ENCODE results near the gene ST14. TPM values are rescaled to one million over a fixed set of nuclear protein-coding genes. Genes with fewer than 3 reads are reported as not detected.

ST14 gene
- total and polyA plus RNA-seq, 5 donors from 2014 or later = 0.05 to 0.06 TPM; not detected in 3

- H3K4me3 ChIP-seq (ENCODE audit: low read depth, low read length) = no peak overlapping the region
- H3K9me3 Mint-ChIP-seq = no peaks in the 10 kb centered on the region
- H3K27ac ChIP-seq (ENCODE audit: insufficient read depth, low read length, poor library complexity, severe bottlenecking) = no peak overlapping the region
- ATAC-seq (ENCODE audit: low read depth in 2 of 2) (no peak), DNase-seq (no peak)
- no peak overlapping the region for H3K27ac Mint-ChIP-seq
- H3K4me1 Mint-ChIP-seq = no peaks in the 10 kb centered on the region
- no peaks in the 10 kb centered on the region for H3K36me3 ChIP-seq (ENCODE audit: control insufficient read depth, insufficient read depth, low read length)
- H3K27me3 Mint-ChIP-seq = no peaks in the 10 kb centered on the region
- H3K9me3 ChIP-seq (ENCODE audit: control insufficient read depth in 2 of 2, low read length in 2 of 2) = no peaks in the 10 kb centered on the region
- H3K36me3 Mint-ChIP-seq = no peaks in the 10 kb centered on the region
- peaks cover 4% of the 10 kb centered on the region for H3K4me1 ChIP-seq (ENCODE audit: control insufficient read depth, insufficient read depth, low read length, poor library complexity, severe bottlenecking)
- H3K4me3 Mint-ChIP-seq = no peak overlapping the region
- no peaks in the 10 kb centered on the region for H3K27me3 ChIP-seq (ENCODE audit: control insufficient read depth, insufficient read depth, low read length)
Observed at GRCh38 chr11:130209954-130210854, 50.6 kb downstream of the ST14 start.

GRCh38 chr11:130211144-130211543, 51.6 kb downstream of the ST14 start:
- no peak for DNase-seq
- no peak overlapping the region for H3K27ac Mint-ChIP-seq

GRCh38 chr11:130211781-130212401, 52.3 kb downstream of the ST14 start:
- H3K27ac Mint-ChIP-seq = no peak overlapping the region
- no peak overlapping the region for H3K27ac ChIP-seq (ENCODE audit: insufficient read depth, low read length, poor library complexity, severe bottlenecking)
- no peak overlapping the region for H3K4me3 Mint-ChIP-seq
- no peaks in the 10 kb centered on the region for H3K27me3 ChIP-seq (ENCODE audit: control insufficient read depth, insufficient read depth, low read length)
- no peak for DNase-seq
- no peaks in the 10 kb centered on the region for H3K27me3 Mint-ChIP-seq
- H3K9me3 Mint-ChIP-seq = no peaks in the 10 kb centered on the region
- peaks cover 4% of the 10 kb centered on the region for H3K4me1 ChIP-seq (ENCODE audit: control insufficient read depth, insufficient read depth, low read length, poor library complexity, severe bottlenecking)
- no peaks in the 10 kb centered on the region for H3K36me3 Mint-ChIP-seq
- no peaks in the 10 kb centered on the region for H3K4me1 Mint-ChIP-seq
- no peaks in the 10 kb centered on the region for H3K36me3 ChIP-seq (ENCODE audit: control insufficient read depth, insufficient read depth, low read length)
- H3K4me3 ChIP-seq (ENCODE audit: low read depth, low read length) = no peak overlapping the region
- ATAC-seq (ENCODE audit: low read depth in 2 of 2) = no peak
- no peaks in the 10 kb centered on the region for H3K9me3 ChIP-seq (ENCODE audit: control insufficient read depth in 2 of 2, low read length in 2 of 2)

More at GRCh38 chr11:130211144-130211543, 51.6 kb downstream of the ST14 start:
- no peak overlapping the region for H3K27ac ChIP-seq (ENCODE audit: insufficient read depth, low read length, poor library complexity, severe bottlenecking)
- H3K4me1 ChIP-seq (ENCODE audit: control insufficient read depth, insufficient read depth, low read length, poor library complexity, severe bottlenecking) = peaks cover 4% of the 10 kb centered on the region
- no peak overlapping the region for H3K4me3 ChIP-seq (ENCODE audit: low read depth, low read length)
- H3K4me3 Mint-ChIP-seq = no peak overlapping the region
- no peaks in the 10 kb centered on the region for H3K9me3 Mint-ChIP-seq
- H3K36me3 ChIP-seq (ENCODE audit: control insufficient read depth, insufficient read depth, low read length) = no peaks in the 10 kb centered on the region
- H3K4me1 Mint-ChIP-seq = no peaks in the 10 kb centered on the region
- ATAC-seq (ENCODE audit: low read depth in 2 of 2) = no peak
- H3K36me3 Mint-ChIP-seq = no peaks in the 10 kb centered on the region
- H3K9me3 ChIP-seq (ENCODE audit: control insufficient read depth in 2 of 2, low read length in 2 of 2) = no peaks in the 10 kb centered on the region
- H3K27me3 Mint-ChIP-seq = no peaks in the 10 kb centered on the region
- H3K27me3 ChIP-seq (ENCODE audit: control insufficient read depth, insufficient read depth, low read length) = no peaks in the 10 kb centered on the region

GRCh38 chr11:130212431-130212961, 52.9 kb downstream of the ST14 start:
- Mint-ChIP-seq H3K4me1 (no peaks in the 10 kb centered on the region), H3K36me3 (no peaks in the 10 kb centered on the region), H3K27me3 (no peaks in the 10 kb centered on the region), H3K27ac (no peak overlapping the region), H3K9me3 (no peaks in the 10 kb centered on the region), H3K4me3 (no peak overlapping the region)
- Histone ChIP-seq H3K36me3 (ENCODE audit: control insufficient read depth, insufficient read depth, low read length) (no peaks in the 10 kb centered on the region), H3K27me3 (ENCODE audit: control insufficient read depth, insufficient read depth, low read length) (no peaks in the 10 kb centered on the region), H3K4me1 (ENCODE audit: control insufficient read depth, insufficient read depth, low read length, poor library complexity, severe bottlenecking) (peaks cover 4% of the 10 kb centered on the region), H3K4me3 (ENCODE audit: low read depth, low read length) (no peak overlapping the region), H3K9me3 (ENCODE audit: control insufficient read depth in 2 of 2, low read length in 2 of 2) (no peaks in the 10 kb centered on the region), H3K27ac (ENCODE audit: insufficient read depth, low read length, poor library complexity, severe bottlenecking) (no peak overlapping the region)
- DNase-seq = no peak
- ATAC-seq (ENCODE audit: low read depth in 2 of 2) = no peak

GRCh38 chr11:130213143-130213978, 53.8 kb downstream of the ST14 start:
- H3K36me3 ChIP-seq (ENCODE audit: control insufficient read depth, insufficient read depth, low read length) = no peaks in the 10 kb centered on the region
- no peaks in the 10 kb centered on the region for H3K9me3 ChIP-seq (ENCODE audit: control insufficient read depth in 2 of 2, low read length in 2 of 2)
- Mint-ChIP-seq H3K36me3 (no peaks in the 10 kb centered on the region), H3K27ac (no peak overlapping the region), H3K27me3 (no peaks in the 10 kb centered on the region), H3K9me3 (no peaks in the 10 kb centered on the region), H3K4me3 (no peak overlapping the region), H3K4me1 (no peaks in the 10 kb centered on the region)
- no peaks in the 10 kb centered on the region for H3K27me3 ChIP-seq (ENCODE audit: control insufficient read depth, insufficient read depth, low read length)
- H3K4me1 ChIP-seq (ENCODE audit: control insufficient read depth, insufficient read depth, low read length, poor library complexity, severe bottlenecking) = peaks cover 4% of the 10 kb centered on the region
- ATAC-seq (ENCODE audit: low read depth in 2 of 2) (peak; percentile 83 to 89), DNase-seq (peak; percentile 48 to 66 (median 55))
- H3K4me3 ChIP-seq (ENCODE audit: low read depth, low read length) = no peak overlapping the region
- no peak overlapping the region for H3K27ac ChIP-seq (ENCODE audit: insufficient read depth, low read length, poor library complexity, severe bottlenecking)

GRCh38 chr11:130213979-130214281, 54.3 kb downstream of the ST14 start:
- no peak overlapping the region for H3K4me3 Mint-ChIP-seq
- no peak overlapping the region for H3K27ac ChIP-seq (ENCODE audit: insufficient read depth, low read length, poor library complexity, severe bottlenecking)
- ATAC-seq (ENCODE audit: low read depth in 2 of 2) (no peak), DNase-seq (no peak)
- H3K4me3 ChIP-seq (ENCODE audit: low read depth, low read length) = no peak overlapping the region
- no peaks in the 10 kb centered on the region for H3K27me3 ChIP-seq (ENCODE audit: control insufficient read depth, insufficient read depth, low read length)
- no peaks in the 10 kb centered on the region for H3K36me3 ChIP-seq (ENCODE audit: control insufficient read depth, insufficient read depth, low read length)
- no peaks in the 10 kb centered on the region for H3K9me3 ChIP-seq (ENCODE audit: control insufficient read depth in 2 of 2, low read length in 2 of 2)
- H3K27ac Mint-ChIP-seq = no peak overlapping the region
- peaks cover 4% of the 10 kb centered on the region for H3K4me1 ChIP-seq (ENCODE audit: control insufficient read depth, insufficient read depth, low read length, poor library complexity, severe bottlenecking)
- H3K9me3 Mint-ChIP-seq = no peaks in the 10 kb centered on the region
- H3K4me1 Mint-ChIP-seq = no peaks in the 10 kb centered on the region
- no peaks in the 10 kb centered on the region for H3K27me3 Mint-ChIP-seq
- H3K36me3 Mint-ChIP-seq = no peaks in the 10 kb centered on the region

- no peaks in the 10 kb centered on the region for H3K27me3 Mint-ChIP-seq
- no peak overlapping the region for H3K27ac Mint-ChIP-seq
- no peaks in the 10 kb centered on the region for H3K27me3 ChIP-seq (ENCODE audit: control insufficient read depth, insufficient read depth, low read length)
- no peak overlapping the region for H3K27ac ChIP-seq (ENCODE audit: insufficient read depth, low read length, poor library complexity, severe bottlenecking)
- ATAC-seq (ENCODE audit: low read depth in 2 of 2) (no peak), DNase-seq (no peak)
- H3K4me1 ChIP-seq (ENCODE audit: control insufficient read depth, insufficient read depth, low read length, poor library complexity, severe bottlenecking) = peaks cover 4% of the 10 kb centered on the region
- H3K4me3 Mint-ChIP-seq = no peak overlapping the region
- H3K4me3 ChIP-seq (ENCODE audit: low read depth, low read length) = no peak overlapping the region
- H3K36me3 ChIP-seq (ENCODE audit: control insufficient read depth, insufficient read depth, low read length) = no peaks in the 10 kb centered on the region
- H3K36me3 Mint-ChIP-seq = no peaks in the 10 kb centered on the region
- H3K9me3 ChIP-seq (ENCODE audit: control insufficient read depth in 2 of 2, low read length in 2 of 2) = no peaks in the 10 kb centered on the region
- H3K9me3 Mint-ChIP-seq = no peaks in the 10 kb centered on the region
- no peaks in the 10 kb centered on the region for H3K4me1 Mint-ChIP-seq
Observed at GRCh38 chr11:130214861-130215530, 55.4 kb downstream of the ST14 start.
